Nephron (organoid): ENCODE data around the gene EDNRB.

Experiments used
- H3K27ac Mint-ChIP-seq, 3 experiments: 2 replicates each; pipeline ENCODE4 v1.8.0; 2020; ENCODE audit warnings: mixed read lengths in 3 of 3, mild to moderate bottlenecking in 2 of 3, moderate library complexity in 1 of 3
- H3K27me3 Mint-ChIP-seq: 2 replicates; pipeline ENCODE4 v1.8.0; 2021; ENCODE audit warnings: low read depth, mild to moderate bottlenecking, moderate library complexity, mixed read lengths
- H3K36me3 Mint-ChIP-seq: 2 replicates; pipeline ENCODE4 v1.8.0; 2020; ENCODE audit warnings: low read depth, mixed read lengths
- H3K4me1 Mint-ChIP-seq: 2 replicates; pipeline ENCODE4 v1.8.0; 2020; ENCODE audit warnings: mixed read lengths
- H3K4me3 Mint-ChIP-seq, 3 experiments: 2 replicates each; pipeline ENCODE4 v1.8.0; 2020; ENCODE audit warnings: mild to moderate bottlenecking in 3 of 3, mixed read lengths in 3 of 3, moderate library complexity in 2 of 3
- H3K9me3 Mint-ChIP-seq: 2 replicates; pipeline ENCODE4 v1.8.0; 2020; ENCODE audit warnings: mixed read lengths
- TF ChIP-seq, protein P1 (sequence below), 3 experiments: fragments of 200-600 bp; sonication (generic); IDR thresholded peaks; one replicate each; pipeline ENCODE4 v1.5.0; 2021; ENCODE audit warnings: antibody characterized with exemption in 3 of 3; ENCODE audit not compliant: unreplicated experiment in 3 of 3

Gene EDNRB

DNA sequence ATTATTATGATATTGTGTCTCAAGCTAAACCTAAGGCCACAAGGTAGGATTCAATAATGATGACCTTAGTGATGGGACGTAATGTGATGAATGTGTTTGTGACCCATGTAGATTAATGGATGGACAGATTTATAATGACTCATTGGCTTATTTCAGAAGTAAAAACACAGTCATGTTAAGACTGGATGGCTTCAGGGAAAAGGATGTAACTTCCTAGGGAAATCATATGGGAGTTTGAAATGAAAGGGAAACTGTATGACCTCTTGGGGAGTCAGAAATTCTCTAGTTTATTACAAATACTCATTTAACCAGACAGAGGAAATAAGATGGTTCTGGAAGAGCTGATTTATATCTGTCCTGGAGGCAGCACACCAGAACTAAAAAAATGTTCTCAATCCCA lies 2.9 kb downstream of the EDNRB start:
- H3K27me3 Mint-ChIP-seq, result peaks cover 4% of the 10 kb centered on the region
- TF ChIP-seq, protein P1, sequence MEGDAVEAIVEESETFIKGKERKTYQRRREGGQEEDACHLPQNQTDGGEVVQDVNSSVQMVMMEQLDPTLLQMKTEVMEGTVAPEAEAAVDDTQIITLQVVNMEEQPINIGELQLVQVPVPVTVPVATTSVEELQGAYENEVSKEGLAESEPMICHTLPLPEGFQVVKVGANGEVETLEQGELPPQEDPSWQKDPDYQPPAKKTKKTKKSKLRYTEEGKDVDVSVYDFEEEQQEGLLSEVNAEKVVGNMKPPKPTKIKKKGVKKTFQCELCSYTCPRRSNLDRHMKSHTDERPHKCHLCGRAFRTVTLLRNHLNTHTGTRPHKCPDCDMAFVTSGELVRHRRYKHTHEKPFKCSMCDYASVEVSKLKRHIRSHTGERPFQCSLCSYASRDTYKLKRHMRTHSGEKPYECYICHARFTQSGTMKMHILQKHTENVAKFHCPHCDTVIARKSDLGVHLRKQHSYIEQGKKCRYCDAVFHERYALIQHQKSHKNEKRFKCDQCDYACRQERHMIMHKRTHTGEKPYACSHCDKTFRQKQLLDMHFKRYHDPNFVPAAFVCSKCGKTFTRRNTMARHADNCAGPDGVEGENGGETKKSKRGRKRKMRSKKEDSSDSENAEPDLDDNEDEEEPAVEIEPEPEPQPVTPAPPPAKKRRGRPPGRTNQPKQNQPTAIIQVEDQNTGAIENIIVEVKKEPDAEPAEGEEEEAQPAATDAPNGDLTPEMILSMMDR (IDR thresholded peaks at IDR 0.05; ENCODE audit: unreplicated experiment in 3 of 3), result no peak
- H3K27ac Mint-ChIP-seq, result peak overlapping the region; percentile 4 to 56 (median 25)
- no peaks in the 10 kb centered on the region for H3K36me3 Mint-ChIP-seq
- no peak overlapping the region for H3K4me3 Mint-ChIP-seq
- H3K9me3 Mint-ChIP-seq, result peaks cover 3% of the 10 kb centered on the region
- H3K4me1 Mint-ChIP-seq, result peaks cover 15% of the 10 kb centered on the region

DNA sequence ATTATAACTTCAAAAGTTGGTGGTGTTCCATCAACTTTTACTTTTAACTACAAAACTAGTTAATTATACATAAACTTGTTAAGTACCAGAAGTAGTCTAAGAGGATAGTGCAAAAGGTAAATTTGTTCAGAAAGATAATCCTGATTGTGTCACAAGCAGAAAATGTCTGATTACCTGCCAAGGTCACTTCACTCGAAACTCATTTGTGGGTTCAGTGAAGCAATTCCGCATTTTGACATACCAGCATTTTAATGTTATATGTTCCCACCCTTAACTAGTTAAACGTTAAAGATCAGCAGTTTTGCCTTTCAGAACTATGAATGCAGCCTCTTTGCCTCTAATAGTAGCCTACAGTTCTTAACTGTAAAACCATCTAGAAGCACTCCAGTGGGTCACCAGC lies 5.6 kb downstream of the EDNRB start:
- Mint-ChIP-seq H3K27me3 (peaks cover 3% of the 10 kb centered on the region), H3K9me3 (peaks cover 3% of the 10 kb centered on the region), H3K36me3 (no peaks in the 10 kb centered on the region), H3K4me3 (peak overlapping the region in 1 of 3 experiments; percentile 29), H3K27ac (peak overlapping the region; percentile 60 to 72 (median 67)), H3K4me1 (peaks cover 15% of the 10 kb centered on the region)
- TF ChIP-seq, protein P1 (IDR thresholded peaks at IDR 0.05; ENCODE audit: unreplicated experiment in 3 of 3), result no peak

DNA sequence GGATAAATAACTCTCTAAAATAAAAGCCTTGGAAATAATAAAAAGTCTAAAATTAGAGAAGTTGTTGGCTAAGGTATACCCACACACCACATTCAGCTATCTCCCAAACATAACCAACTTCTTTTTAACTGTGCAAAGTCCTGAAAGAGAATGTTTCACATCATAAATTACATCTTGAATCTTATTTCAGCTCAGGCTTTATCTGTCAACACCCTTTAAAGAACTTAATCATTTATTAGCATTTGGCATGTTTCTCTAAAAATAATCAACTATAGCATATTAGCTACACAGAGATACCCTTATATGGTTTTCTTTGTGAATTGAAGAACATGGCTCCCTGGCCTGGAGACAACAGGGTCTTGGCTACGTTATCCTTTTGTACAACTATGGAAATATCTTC lies 6.9 kb downstream of the EDNRB start:
- no peaks in the 10 kb centered on the region for H3K9me3 Mint-ChIP-seq
- peak overlapping the region; percentile 74 to 95 (median 76) for H3K27ac Mint-ChIP-seq
- TF ChIP-seq, protein P1 (IDR thresholded peaks at IDR 0.05; ENCODE audit: unreplicated experiment in 3 of 3), result no peak
- H3K4me3 Mint-ChIP-seq, result peak overlapping the region in 1 of 3 experiments; percentile 5
- H3K27me3 Mint-ChIP-seq, result no peaks in the 10 kb centered on the region
- H3K4me1 Mint-ChIP-seq, result peaks cover 19% of the 10 kb centered on the region
- H3K36me3 Mint-ChIP-seq, result no peaks in the 10 kb centered on the region

DNA sequence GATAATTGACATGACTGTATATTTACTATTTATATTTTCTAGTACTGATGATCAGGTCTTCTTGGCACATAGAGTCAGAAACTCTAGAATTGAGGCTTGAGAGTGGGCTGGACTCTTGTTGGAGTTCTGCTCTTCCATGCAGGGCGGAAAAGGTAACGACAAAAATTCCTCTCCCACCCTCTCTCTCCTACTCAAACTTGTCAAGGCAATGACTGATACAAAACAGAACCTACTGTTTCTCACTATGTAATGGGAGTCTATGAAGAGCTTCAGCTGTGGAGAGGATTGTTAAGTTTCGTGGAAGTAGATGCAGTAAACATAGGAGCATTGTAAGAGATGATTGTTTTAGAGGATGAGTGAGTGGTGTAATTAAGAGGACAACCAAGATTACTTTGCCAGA lies 8.8 kb downstream of the EDNRB start:
- Mint-ChIP-seq H3K4me3 (no peak overlapping the region), H3K27me3 (no peaks in the 10 kb centered on the region), H3K9me3 (peaks cover 3% of the 10 kb centered on the region), H3K4me1 (peaks cover 15% of the 10 kb centered on the region), H3K36me3 (no peaks in the 10 kb centered on the region), H3K27ac (peak overlapping the region; percentile 23 to 67 (median 31))
- TF ChIP-seq, protein P1 (IDR thresholded peaks at IDR 0.05; ENCODE audit: unreplicated experiment in 3 of 3), result no peak

DNA sequence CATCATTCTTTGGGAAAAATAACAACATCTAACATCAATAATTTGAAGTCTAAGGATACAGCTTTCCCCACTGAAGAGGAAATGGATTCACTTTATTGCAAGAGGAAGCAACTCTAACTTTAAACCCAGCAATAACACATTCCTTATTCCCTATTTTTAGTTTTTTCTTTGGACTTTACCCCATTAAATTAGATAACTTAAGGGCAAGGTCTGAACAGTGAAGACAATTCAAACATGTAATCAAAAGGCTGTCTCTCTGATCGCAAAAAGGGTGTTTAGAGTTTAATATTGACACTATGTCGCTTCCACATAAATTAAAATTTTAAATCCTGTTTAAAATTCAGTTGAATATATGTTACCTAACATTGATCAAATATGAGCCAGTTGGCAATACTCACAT lies 10.1 kb downstream of the EDNRB start:
- Mint-ChIP-seq H3K4me1 (peaks cover 15% of the 10 kb centered on the region), H3K27ac (no peak overlapping the region), H3K9me3 (peaks cover 3% of the 10 kb centered on the region), H3K36me3 (no peaks in the 10 kb centered on the region), H3K4me3 (no peak overlapping the region), H3K27me3 (no peaks in the 10 kb centered on the region)
- TF ChIP-seq, protein P1 (IDR thresholded peaks at IDR 0.05; ENCODE audit: unreplicated experiment in 3 of 3), result no peak

DNA sequence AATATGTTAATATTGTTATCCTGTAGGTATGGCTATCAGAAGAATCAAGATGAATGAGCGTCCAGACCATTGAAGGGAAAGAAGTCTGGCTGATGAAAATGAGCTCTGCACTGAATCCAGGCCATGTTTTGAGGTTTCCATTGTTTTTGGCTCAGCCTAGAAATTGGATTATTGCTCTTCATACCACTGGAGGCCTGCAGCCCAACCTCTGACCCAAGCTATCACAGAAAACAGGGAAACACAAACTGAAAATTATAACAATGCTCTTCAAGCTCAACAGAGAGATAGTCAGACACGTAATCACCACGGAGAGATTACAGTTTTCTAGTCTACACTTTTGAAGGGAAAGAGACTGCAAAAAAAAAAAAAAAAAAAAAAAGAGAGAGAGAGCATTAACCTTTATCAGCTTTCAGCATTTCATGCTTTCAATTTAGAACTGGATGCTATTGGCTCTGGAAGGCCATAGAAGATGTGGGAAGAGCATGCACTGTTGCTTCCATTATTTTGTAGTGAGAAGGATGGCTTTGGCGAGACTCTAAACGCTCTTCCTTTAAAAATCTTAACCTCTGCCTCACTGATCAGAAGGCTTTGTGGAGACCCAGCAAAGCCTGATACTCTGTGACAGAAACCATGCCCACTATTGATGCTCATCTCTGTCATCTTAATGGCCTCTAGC lies 10.8 kb downstream of the EDNRB start:
- peaks cover 5% of the 10 kb centered on the region for H3K9me3 Mint-ChIP-seq
- no peaks in the 10 kb centered on the region for H3K27me3 Mint-ChIP-seq
- TF ChIP-seq, protein P1 (IDR thresholded peaks at IDR 0.05; ENCODE audit: unreplicated experiment in 3 of 3), result no peak
- H3K4me3 Mint-ChIP-seq, result no peak overlapping the region
- no peaks in the 10 kb centered on the region for H3K36me3 Mint-ChIP-seq
- H3K4me1 Mint-ChIP-seq, result peaks cover 15% of the 10 kb centered on the region
- H3K27ac Mint-ChIP-seq, result peak overlapping the region; percentile 0 to 82 (median 80)
